Fibroblast of pulmonary artery (primary cell): ENCODE results near the gene WDFY4.

Experiments
- DNase-seq: peaks from one replicate; pipeline ENCODE4 v3.0.0-alpha.2; 2010; ENCODE audit warnings: low read depth
- H3K4me3 ChIP-seq: replicated peaks from 2 replicates; pipeline ENCODE4 v1.5.1; 2011; ENCODE audit warnings: low read depth, mild to moderate bottlenecking, control low read depth, low read length, moderate library complexity
- CTCF ChIP-seq: IDR thresholded peaks from 2 replicates; pipeline ENCODE4 v1.5.1; 2011; ENCODE audit warnings: mild to moderate bottlenecking, control low read depth, low read length, inconsistent platforms; ENCODE audit errors: missing control alignments

Gene WDFY4

GRCh38 chr10:48931188-48931587, 246.5 kb downstream of the WDFY4 start:
- no peak overlapping the region for H3K4me3 ChIP-seq
- DNase-seq = no peak
- TF ChIP-seq CTCF = no peak

- no peak for TF ChIP-seq CTCF
- no peak for DNase-seq
- no peak overlapping the region for H3K4me3 ChIP-seq
Observed at GRCh38 chr10:48932831-48933664, 248.4 kb downstream of the WDFY4 start.

GRCh38 chr10:48934672-48935501, 250.2 kb downstream of the WDFY4 start:
- no peak for TF ChIP-seq CTCF
- H3K4me3 ChIP-seq = no peak overlapping the region
- DNase-seq = no peak

- no peak for DNase-seq
- no peak for TF ChIP-seq CTCF
- H3K4me3 ChIP-seq = no peak overlapping the region
Observed at GRCh38 chr10:48935577-48935976, 250.9 kb downstream of the WDFY4 start.

GRCh38 chr10:48937796-48938195, 253.1 kb downstream of the WDFY4 start:
- TF ChIP-seq CTCF = no peak
- no peak for DNase-seq
- no peak overlapping the region for H3K4me3 ChIP-seq

GRCh38 chr10:48938281-48938680, 253.6 kb downstream of the WDFY4 start:
- DNase-seq = no peak
- no peak overlapping the region for H3K4me3 ChIP-seq
- TF ChIP-seq CTCF = no peak
